Ecto neural progenitor cell (in vitro differentiated cells): ENCODE data around the gene PPFIA4.
"Not testable (repeated sequence)": the region's sequence is repeated elsewhere in the genome, so short reads cannot be mapped to it uniquely, and the experiment has no call there.

Experiments used
- DNase-seq: peaks from one replicate; pipeline ENCODE4 v3.0.0-alpha.2; 2018; ENCODE audit warnings: low spot score

PPFIA4 gene

DNA sequence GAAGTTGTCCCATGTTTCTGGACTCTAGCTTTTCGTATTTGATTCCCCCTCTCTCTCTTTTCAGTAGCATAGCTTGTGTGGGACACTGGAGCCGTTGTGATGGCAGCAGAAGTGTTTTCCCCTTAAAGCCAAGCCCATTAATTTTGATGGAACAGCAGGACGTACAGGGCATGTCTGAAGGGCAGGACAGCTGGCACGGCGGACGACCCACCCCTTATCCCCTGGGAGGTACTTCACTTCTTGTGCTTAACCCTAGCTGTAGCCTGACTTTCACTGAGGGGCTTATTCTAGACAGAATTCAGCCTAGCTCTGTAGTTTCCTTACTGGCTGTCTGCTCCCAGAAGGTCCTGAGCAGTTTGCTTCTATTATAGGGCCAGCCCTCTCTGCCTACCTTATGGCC is 8.6 kb upstream of the PPFIA4 start:
- DNase-seq: no peak

DNA sequence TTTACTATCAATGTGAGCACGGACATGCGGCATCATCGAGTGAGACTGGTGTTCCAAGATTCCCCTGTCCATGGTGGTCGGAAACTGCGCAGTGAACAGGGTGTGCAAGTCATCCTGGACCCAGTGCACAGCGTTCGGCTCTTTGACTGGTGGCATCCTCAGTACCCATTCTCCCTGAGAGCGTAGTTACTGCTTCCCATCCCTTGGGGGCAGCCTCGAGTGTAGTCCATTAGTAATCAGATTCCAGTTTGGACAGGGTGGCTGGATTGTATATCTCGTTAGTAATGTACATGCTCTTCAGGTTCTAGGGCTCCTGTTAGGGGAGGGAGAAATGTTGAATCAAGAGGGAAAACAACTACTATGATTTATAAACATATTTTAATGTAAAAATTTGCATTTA is 3.4 kb upstream of the PPFIA4 start:
- DNase-seq: not testable (repeated sequence)

DNA sequence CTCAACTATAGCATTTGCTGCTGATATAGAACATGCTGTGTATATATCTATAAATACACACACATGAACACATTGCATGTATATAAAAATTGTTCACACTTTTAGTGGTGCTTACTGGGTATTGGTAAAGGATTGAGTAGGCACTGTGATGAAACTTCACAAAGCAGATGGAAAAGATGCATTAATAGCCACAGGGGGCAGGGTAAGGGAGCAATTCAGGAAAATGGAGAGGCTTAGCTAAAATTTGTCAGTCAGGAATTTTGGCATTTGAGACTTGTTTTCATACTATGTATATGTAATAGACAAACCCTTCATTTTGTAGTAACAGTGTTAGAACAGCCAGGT is 633 bp upstream of the PPFIA4 start:
- no peak for DNase-seq

DNA sequence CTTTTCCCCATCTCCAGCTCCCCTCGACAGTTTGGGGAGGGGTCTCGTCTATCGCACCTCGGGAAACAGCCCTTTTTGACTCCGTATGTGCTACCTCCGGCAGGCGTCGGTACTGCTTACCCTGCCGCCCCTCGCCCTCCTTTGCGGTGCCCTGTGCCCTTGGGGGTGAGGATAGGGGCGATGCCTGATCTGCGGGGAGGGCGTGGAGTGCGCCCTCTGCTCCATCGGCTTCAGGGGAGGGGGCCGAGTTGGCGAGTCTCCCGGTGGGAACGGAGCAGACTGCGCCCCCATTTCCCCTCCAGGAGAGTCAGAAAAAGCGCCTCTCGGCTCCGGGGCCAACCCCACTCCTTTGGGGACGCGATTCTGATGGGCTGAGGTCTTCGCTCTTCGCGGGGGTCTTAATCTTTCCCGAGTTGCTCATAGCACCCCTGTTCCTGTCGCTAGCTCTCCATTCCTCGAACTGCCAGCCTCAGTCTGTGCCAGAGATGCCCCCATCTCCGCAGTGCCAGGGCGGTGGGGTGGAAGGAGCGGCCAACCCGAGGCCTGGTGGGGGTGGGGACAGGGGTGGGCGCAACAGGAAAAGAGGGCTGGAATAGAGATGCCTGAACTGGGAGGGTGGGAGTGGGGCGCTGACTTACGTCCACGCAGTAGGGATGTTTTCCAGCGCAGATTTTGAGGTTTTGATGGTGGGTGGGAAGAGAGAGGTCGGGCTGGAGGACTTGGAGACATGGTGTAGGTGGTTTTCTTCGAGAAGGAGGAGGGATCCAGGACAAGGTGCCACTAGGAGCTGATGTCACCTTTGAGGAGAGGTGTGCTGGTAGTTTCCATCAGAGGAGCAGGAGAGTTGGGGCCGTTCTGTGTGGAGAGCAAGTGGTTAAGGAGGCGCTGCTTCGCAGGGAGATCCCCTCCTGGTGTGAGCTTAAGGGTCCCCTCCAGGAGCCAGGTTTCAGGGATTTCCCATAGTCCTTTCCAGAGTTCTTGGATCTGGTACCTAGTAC is 674 bp downstream of the PPFIA4 start:
- no peak for DNase-seq

DNA sequence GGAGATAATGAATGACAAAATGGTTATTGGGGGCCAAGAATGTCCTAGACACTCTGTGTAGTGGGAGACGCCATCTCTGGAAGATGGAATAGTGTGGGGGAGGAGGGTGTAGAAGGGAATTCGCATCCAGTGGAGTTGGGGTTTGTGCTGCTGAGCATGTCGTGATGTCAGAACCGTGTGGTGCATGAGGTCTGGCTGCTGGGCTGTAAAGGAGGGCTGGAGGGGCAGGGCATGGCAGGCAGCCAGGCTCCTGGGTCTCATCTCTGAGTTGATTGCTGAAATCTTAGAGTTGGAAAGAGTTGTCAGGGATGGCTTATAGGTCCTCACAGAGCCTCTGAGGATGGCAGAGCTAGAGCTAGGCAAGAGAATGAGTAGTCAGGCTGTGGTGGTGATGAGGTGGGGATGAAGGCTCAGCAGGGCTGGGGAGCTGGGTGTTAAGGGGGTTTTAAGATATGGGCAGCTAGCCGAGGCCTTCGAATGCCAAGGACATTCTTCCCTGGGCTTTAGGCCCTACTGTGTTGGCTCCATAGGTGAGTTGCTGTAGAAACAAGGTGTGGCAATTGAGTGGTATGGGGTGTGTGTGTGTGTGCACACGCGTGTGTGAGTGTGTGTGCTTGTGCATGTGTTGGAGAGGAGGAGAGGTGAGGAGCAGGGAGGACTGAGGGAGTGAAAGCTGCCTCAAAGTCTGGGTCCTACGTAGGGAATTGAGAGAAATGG is 1.9 kb downstream of the PPFIA4 start:
- no peak for DNase-seq

DNA sequence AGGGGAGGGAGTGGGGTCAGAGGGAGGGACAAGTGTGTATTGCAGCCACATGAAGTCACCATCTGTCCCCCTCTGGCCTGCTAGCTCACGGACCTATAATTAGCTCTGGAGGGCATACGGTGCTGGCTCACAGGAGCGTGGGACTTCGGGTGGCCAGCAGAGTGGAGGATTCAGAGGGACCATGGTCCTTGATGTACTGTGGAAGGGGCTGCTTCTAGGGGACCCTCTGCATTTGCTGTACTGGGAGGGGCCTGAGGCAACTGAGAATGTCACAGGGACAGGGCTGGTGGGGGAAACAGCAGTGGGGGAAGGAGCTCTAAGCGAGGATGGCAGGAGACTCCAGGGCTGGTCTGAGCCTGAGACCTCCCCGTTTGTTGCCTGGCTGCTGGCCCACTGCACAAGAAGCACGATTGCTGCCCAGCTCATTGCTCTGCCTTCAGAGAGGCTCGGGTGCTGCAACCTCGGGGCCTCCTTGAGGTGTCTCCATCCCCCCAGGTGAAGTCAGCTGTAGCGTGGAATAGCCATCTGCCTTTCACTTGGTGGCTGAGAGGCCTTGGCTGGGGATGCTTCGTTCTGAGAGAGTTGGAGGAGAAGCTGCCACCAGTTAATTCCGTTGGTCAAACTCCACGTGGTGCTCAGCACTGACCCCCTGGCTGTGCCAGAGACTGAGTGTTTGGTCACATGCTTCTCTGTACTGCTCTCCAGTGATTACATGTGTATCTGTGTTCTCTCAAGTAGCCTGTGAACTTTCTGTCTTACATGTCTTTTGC is 2.7 kb downstream of the PPFIA4 start:
- peak; percentile 44 for DNase-seq

DNA sequence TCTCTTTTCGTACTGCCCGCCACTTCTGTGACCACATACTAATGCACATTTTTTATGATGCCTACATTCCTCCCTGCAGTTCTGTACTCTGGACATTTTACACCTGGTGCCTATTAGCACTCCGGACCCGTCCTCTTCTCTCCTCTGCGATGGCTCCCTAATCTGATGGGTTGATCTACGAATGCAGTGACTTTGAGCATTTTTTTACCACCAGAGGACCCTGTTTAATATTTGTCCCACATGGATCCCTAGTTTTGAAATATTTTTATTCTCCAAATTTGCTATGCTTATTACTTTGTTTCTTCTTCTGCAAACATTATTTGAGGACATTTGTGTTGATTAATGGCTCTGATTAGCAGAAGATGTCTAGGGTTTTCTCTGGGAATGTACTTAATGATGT is 5.2 kb downstream of the PPFIA4 start:
- DNase-seq: no peak

DNA sequence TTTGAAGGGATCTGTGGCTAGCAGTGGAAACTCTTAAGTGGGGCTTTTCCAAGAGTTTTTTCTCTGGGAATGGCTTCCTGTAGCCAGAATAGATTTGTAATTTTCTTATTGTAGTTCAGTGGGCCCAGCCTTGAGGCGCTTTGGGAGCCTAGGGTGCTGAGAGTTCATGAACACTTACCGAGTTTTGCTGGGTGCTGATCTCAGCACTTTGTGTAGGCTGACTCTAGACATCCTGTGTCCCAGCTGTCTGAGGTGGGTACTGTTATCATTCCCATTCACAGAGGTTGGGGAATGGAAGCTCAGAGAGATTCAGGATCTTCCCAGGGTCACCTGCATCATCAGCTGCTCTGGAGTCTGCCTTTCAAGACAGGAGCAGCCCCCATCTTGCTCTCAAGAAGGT is 7.0 kb downstream of the PPFIA4 start:
- DNase-seq: no peak

DNA sequence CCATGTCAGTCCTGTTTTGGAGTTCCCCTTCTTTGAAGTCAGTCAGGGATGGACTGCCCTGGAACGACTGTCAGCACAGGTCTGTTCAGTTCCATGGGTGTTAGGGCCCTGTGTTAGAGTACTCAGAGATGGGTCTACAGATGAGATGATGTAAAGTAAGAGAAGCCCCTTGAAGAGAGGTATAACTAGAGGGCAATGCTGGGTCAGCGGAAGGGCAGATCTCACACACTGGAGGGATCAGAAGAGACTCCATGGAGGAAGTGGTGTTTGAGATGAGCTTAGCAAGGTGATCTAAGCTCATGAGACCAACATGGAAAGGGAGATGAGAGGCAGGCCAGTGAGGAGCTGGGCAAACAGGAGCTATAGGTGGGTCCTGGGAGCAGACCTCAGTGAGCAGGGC is 7.6 kb downstream of the PPFIA4 start:
- DNase-seq: no peak

DNA sequence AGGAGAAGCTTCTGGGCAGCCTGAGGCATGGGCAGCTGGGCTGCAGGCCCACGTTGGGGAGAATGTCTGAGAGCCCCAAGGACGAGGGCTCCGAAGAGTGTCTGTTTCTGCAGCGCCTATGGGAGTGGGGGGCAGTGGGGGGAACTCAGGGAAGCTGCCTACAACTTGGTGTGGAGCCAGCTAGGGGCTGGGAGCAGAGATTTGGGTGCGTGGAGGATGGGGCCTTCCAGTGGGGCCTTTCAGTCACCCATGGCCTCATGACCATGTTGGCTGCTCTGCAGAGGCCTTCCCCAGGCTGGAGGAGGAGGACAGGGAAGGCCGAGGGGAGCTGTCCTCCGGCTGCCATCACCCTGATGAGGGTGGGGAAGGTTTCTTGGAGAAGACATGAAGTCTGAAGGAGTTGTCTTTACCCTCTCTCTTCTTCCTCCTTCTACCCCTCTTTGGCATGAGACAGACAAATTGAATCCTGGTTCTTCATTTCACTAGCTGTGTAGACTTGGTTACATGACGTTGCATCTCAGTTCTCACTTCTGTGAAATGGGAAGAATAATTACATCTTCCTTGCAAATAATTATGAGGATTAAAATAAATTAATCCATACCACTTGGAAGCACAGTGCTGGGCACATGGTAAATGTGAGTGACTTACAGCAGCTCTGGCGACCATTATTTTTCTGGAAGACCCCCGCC is 8.3 kb downstream of the PPFIA4 start:
- no peak for DNase-seq

DNA sequence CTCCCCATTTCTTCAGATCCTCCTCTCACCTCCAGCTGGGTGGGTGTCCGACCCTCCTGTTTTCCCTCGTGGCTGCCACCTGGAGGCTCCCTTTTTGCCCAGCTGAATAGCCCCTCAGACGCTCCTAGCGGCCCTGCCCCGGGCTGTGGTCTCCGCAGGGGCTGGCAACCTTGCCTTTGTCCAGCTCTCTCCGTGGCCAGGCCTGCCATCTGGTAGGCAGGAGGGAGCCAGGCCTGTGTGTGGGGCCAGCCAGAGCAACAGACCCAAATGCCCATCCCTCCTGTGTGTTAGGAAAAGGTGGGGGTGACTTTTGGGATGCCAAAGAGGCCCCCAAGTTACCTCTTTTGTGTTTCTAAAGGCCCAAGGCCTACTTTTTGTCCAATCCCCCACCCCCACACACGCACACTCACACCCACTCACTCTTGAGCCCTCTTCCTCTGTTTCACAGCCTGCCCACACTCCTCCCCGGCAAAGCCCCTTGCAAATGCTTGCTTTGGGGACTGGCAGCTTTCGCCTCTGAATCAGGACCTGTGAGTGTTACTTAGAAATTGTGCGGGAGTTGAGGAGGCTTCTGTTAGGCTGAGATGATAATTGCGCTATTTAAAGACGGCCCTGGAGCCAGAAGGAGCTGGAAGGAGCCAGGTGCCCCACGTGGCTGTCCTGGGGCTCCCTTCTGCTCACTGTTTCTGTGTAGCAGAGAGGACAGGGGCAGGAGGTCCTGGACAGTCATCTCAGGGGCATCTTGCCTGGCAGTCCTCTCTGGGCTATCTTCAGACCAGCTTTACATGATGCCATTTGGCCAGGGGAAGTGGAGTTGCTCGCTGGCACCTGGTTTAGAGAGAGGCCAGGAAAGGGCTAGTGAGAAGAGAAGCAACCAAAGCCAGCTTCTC is 9.1 kb downstream of the PPFIA4 start:
- DNase-seq: peak; percentile 41

DNA sequence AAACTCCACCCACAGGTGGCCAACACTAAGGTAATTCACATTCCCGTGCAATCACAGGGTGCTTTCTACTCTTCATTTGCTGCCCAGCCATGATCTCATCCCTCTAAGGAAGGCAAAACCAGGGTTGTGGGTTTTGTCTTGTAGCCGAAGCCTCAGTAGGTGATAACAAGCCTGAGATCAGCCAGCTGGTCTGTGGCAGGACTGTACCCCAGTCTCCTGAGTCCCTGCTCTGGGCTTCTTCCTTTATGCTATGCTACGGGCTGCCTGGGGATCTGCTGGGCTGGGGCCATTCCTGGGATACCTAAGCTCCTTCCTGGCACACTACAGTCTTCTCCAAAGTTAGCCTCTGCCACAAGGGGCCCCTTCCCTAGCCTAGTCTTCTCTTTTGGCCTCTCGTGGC is 9.8 kb downstream of the PPFIA4 start:
- DNase-seq: no peak

DNA sequence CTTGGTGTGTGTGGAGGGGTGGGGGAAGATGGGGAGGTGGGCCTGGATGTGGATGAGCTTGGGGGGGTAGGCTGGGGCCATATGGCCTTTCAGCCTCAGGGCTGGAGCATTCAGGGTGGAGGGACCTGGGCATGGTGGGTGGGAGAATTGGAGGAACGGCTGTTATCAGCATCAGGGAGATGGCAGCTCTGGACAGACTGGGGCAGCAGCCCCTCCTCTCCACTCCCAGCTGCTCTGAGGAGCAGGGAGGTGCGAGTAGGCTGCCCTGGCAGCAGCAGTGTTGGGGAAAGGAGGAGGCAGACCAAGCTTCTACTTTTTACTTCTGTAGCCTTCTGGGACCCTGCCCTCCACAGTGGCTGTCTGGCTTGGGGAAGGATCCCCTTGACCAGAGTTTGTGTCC is 10.2 kb downstream of the PPFIA4 start:
- DNase-seq: no peak

DNA sequence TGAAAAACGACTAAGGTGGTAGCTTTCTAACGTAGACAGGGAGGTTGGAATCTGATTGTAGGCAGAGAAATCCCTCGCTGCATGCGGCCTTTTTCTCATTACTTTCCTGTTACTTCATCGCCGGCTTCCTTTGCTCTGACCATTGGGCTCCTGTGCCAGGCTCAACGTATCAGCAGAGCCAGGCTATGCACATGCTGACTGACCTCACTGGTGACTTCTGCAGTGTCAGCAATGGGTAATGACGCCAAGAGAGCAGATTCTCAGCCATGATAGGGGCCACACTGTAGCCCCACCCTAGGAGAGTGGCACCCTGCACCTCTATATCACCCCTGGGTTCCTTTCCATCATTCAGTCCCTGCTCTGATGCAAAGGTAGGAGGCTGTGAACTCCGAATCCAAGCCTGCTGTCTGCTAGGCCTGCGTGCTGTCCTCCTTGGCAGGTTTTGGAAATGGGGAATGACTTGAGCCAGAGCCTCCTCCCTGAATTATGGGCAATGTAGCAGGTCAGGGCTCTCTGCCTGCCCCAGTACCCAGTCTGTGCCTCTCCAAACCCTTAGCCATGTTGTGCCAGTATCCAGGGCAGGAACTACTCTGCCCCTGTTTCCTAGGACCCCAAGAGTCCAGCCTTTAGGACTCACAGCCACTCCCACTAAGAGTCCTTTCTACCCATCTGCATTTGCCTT is 11.4 kb downstream of the PPFIA4 start:
- peak; percentile 38 for DNase-seq

DNA sequence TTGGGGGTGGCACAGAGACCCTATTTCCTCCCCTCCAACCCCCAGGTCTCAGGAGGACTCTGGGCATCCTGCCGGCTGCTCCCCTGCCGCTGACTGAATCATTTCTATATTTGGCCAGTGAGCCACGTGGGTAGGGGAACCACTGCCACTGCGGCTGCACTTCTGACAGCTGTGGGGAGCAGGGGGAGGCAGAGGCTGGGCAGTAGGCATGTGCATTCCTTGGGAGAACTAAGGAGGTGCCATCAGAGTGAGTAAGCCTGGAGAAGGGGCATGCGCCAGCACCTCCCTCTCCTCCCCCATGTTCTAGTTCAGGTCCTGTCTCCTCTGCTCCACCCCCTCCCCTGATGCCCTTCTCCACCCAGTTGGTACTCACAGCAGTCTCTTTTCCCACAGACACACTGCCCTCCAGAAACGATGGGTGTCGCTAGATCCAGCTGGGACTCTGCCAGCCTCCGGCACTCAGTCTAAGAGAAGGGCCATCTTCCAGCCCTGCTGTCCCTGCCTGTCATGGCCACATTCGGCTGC is 12.0 kb downstream of the PPFIA4 start:
- peak; percentile 44 for DNase-seq

DNA sequence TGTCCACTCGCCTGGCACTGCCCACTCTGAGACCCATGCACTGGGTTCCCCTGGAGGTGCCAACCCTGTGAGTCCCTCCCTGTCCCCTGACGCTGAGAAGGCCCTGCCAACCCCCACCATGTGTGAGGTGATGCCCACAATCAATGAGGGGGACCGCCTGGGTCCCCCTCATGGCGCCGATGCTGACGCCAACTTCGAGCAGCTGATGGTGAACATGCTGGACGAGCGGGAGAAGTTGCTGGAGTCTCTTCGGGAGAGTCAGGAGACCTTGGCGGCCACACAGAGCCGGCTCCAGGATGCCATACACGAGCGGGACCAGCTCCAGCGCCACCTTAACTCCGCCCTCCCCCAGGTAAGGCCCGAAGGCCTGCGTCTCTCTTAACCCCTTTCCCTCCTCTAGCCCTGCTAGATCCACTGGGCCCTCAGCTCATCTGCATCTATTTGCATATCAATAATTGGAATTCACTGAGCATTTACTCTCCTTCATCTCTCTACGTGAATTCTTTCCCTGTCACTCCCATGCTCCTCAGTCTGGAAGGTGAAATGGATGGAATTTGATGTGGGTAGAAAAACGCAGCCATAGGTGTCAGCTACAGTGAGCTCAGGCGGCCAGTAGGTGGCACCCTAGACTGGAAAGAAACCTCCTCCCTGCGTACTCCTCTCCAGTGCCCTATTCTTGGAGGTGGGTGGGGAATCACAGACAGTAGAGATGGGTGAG is 12.8 kb downstream of the PPFIA4 start:
- peak; percentile 75 for DNase-seq

DNA sequence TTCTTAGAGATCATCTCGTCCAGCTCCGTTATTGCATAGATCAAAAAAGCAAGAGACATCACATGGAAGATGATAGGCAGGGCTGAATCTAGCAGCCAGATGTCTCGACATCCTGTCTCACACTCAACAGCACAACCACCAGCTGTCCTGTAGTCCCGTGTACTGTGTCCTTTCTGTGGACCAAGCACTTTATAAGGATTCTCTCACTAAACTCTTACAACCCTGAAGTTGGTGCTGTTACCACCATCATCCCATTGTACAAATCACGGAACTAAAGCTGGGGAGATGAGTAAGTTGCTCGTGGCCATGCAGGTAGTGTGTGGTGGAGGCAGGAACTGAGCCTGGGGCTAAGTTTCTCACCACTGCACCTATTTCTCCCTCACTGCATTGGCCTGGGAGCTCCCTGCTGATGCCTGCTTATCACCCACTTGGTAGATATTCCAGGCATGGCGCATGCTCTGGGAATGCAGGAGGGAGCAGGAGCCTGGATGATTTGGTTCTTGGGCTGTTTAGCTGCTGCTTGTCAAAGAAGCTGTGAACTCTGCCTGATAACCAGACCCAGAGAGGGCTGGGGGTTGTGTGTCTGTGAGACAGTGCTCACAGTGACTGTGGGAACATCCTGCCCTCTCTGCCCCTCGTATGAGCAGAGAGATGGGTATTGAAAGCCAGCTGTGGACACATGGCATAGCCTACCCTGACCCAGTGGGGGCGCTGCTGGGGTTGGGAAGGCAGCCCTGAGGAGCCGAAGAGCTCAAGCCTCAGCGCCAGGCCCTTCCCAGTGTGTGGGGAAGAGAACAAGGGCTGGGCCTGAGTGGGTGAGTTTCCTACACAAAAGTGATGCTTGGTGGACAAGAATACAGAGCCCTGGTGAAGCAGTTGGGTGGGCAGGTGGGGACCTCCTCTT is 13.6 kb downstream of the PPFIA4 start:
- DNase-seq: peak; percentile 74

DNA sequence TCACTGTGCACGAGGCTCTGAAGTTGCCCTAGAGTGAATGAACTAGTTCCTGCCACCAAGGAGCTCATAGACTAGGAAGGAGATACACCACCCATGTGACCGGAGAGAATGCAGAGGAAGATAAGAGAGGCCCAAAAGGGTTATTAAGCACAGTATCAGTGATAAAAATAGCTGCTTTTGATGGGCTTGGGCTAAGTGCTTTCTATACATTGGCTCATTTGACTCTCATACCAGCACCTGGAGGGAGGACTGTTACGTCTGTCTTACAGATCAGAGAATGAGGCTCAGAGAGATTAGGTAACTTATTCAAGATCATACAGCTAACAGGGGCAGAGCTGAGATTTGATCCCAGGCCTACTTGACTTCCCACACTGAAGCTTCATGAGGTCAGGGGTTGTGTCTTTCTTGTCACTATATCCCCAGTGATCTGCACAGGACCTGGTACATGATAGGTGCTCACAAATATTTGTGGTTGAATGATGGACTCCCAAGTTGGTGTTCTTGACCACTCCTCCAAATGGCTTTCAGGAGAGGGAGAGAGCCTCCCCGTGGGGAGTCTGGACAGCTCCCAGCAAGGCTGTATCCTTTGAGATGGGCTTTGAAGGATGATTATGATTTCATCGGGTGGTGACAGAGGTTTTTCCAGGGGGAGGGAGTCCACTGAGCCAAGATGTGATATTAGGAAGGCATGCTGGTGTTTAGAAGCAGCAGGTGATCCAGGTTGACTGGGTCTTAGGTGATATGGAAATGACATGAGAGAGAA is 14.4 kb downstream of the PPFIA4 start:
- DNase-seq: no peak
